Ishikawa (cell line): ENCODE measurements around the gene CES2.
A peak's percentile ranks its signal among the peaks of the same experiment; 100 is the strongest.

Experiments used
- CEBPB ChIP-seq: IDR thresholded peaks from 2 replicates; pipeline ENCODE4 v1.6.1; 2012
- CREB1 ChIP-seq: IDR thresholded peaks from 2 replicates; pipeline ENCODE4 v1.6.1; 2012; ENCODE audit warnings: low read depth
- EGR1 ChIP-seq: IDR thresholded peaks from 2 replicates; pipeline ENCODE4 v1.6.1; 2012
- EP300 ChIP-seq: IDR thresholded peaks from 2 replicates; pipeline ENCODE4 v1.6.1; 2012; ENCODE audit warnings: borderline replicate concordance
- FOXM1 ChIP-seq: IDR thresholded peaks from 2 replicates; pipeline ENCODE4 v1.6.1; 2012; ENCODE audit warnings: low read depth, borderline replicate concordance
- NFIC ChIP-seq: IDR thresholded peaks from 2 replicates; pipeline ENCODE4 v1.6.1; 2012
- RAD21 ChIP-seq: IDR thresholded peaks from 2 replicates; pipeline ENCODE4 v1.6.1; 2012; ENCODE audit warnings: low read depth
- TAF1 ChIP-seq: IDR thresholded peaks from 2 replicates; pipeline ENCODE4 v1.6.1; 2012; ENCODE audit warnings: low read depth, mild to moderate bottlenecking
- TCF12 ChIP-seq: IDR thresholded peaks from 2 replicates; pipeline ENCODE4 v1.6.1; 2012; ENCODE audit warnings: low read depth
- TEAD4 ChIP-seq: IDR thresholded peaks from 2 replicates; pipeline ENCODE4 v1.6.1; 2012
- YY1 ChIP-seq: IDR thresholded peaks from 2 replicates; pipeline ENCODE4 v1.6.1; 2012; ENCODE audit warnings: low read depth
- ZBTB7A ChIP-seq: IDR thresholded peaks from 2 replicates; pipeline ENCODE4 v1.6.1; 2012; ENCODE audit warnings: low read depth
- TF ChIP-seq, protein P1 (sequence below): IDR thresholded peaks from 2 replicates; pipeline ENCODE4 v1.6.1; 2012; ENCODE audit warnings: low read depth, mild to moderate bottlenecking
- TF ChIP-seq, protein P2 (sequence below): IDR thresholded peaks from 2 replicates; pipeline ENCODE4 v1.6.1; 2012
- TF ChIP-seq, protein P3 (sequence below): IDR thresholded peaks from 2 replicates; pipeline ENCODE4 v1.6.1; 2012

The CES2 gene

DNA sequence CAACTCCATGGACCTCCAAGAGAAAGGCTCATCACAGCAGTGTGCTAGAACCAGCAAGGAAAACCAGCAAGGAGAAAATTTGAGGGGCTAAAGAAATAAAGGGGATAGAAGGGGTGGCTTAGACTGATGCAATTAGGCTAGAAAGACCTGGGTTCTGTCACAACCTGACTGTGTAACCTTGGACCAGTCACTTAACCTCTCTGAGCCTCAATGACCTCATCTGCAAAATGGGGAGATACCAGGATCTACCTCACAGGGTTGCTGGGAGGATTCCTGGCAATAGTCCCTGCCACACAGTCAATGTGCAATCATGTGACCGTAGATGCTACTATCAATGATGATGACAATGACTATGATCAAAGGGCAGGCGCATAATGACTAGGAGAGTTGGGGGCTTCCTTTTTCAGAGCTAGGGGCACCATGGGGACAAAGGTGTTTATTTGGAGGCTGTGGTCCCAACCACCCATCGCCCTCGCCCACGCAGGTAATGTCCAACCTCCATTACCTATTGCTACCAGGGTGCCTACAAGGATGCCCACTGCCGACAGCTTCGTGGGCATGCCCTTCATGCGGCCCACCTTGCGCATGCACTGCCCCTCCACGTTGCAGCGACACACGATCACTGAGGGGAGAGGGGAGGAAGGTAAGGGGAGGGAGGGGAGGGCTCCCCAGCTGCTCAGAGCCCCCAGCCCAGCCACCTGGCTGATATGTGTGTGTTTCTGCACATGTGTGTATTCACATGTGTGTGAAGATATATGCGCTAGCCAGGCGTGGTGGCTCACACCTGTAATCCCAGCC lies 26.4 kb upstream of the CES2 start:
- TF ChIP-seq RAD21 (no peak), CREB1 (no peak), TEAD4 (no peak), FOXM1 (no peak), EP300 (no peak), TAF1 (no peak), ZBTB7A (no peak), YY1 (no peak), CEBPB (no peak), EGR1 (no peak)
- TF ChIP-seq, protein P1, sequence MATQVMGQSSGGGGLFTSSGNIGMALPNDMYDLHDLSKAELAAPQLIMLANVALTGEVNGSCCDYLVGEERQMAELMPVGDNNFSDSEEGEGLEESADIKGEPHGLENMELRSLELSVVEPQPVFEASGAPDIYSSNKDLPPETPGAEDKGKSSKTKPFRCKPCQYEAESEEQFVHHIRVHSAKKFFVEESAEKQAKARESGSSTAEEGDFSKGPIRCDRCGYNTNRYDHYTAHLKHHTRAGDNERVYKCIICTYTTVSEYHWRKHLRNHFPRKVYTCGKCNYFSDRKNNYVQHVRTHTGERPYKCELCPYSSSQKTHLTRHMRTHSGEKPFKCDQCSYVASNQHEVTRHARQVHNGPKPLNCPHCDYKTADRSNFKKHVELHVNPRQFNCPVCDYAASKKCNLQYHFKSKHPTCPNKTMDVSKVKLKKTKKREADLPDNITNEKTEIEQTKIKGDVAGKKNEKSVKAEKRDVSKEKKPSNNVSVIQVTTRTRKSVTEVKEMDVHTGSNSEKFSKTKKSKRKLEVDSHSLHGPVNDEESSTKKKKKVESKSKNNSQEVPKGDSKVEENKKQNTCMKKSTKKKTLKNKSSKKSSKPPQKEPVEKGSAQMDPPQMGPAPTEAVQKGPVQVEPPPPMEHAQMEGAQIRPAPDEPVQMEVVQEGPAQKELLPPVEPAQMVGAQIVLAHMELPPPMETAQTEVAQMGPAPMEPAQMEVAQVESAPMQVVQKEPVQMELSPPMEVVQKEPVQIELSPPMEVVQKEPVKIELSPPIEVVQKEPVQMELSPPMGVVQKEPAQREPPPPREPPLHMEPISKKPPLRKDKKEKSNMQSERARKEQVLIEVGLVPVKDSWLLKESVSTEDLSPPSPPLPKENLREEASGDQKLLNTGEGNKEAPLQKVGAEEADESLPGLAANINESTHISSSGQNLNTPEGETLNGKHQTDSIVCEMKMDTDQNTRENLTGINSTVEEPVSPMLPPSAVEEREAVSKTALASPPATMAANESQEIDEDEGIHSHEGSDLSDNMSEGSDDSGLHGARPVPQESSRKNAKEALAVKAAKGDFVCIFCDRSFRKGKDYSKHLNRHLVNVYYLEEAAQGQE, result no peak
- TF ChIP-seq, protein P2, sequence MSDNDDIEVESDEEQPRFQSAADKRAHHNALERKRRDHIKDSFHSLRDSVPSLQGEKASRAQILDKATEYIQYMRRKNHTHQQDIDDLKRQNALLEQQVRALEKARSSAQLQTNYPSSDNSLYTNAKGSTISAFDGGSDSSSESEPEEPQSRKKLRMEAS, result no peak

DNA sequence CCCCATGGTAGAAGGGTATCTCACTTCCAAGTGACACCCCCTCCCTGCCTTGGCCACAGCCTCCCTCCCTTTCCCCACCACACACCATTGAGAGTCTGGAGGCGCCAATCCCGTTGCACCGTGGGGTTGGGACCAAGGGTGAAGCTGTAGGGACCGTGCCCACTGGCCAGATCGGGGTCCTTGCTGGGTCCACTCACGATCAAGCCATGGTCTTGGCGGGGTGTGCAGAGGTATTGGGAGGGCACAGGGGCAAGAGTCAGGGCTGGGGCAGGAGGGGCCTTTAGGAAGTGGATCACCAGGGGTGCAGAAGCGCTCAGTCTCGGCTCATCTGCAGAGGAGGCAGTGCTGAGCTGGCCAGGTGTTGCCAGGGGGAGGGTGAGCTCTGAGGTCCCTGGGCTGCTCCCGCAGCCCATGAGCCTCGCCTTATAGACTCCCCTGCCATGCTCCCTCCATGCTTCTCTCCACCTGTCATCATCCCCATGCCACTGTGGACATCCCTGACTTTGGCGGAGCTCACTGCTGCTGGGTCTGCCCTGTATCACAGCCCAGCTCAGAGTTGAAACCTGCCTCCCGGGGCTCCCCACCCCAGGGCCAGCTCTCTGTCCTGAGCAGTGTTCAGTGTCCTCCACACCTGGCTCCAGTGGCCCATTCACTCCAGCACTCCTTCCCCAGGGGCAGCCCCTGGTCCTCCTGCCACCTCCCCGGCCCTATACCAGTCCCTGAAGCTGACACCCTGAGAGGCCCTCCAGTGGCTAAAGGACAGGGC lies 25.0 kb upstream of the CES2 start:
- TF ChIP-seq CEBPB (no peak), EGR1 (no peak), FOXM1 (no peak), ZBTB7A (no peak), CREB1 (no peak), TCF12 (no peak)
- TF ChIP-seq, protein P3, sequence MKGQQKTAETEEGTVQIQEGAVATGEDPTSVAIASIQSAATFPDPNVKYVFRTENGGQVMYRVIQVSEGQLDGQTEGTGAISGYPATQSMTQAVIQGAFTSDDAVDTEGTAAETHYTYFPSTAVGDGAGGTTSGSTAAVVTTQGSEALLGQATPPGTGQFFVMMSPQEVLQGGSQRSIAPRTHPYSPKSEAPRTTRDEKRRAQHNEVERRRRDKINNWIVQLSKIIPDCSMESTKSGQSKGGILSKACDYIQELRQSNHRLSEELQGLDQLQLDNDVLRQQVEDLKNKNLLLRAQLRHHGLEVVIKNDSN, result no peak

DNA sequence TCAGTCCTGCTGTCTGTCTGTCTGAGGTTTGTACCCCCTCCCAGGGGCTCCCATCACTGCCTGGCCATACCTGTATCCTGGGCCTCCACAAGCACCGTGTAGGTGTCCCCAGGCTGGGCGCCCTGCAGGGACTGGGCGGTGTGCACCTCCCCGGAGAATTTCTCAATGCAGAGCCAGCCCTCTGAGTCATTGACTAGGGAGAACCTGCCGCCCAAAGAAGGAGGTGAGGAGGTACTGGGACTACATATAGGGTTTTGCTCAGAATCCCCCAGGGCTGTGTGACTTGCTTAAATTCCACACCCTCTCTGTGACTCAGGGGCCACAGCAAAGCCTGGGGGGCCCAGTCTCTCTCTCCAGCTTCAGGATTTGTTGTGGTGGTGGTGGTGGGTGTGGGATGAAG lies 24.2 kb upstream of the CES2 start:
- 0 out of 2 replicates have a peak, but pooled peaks have one; percentile 22 for TF ChIP-seq CEBPB
- no peak for TF ChIP-seq EGR1

- TF ChIP-seq TEAD4, result no peak
- TF ChIP-seq ZBTB7A, result no peak
- TF ChIP-seq TAF1, result no peak
- TF ChIP-seq, protein P1, result no peak
- no peak for TF ChIP-seq CEBPB
- TF ChIP-seq NFIC, result no peak
- TF ChIP-seq EP300, result no peak
- no peak for TF ChIP-seq FOXM1
- TF ChIP-seq RAD21, result no peak
- TF ChIP-seq, protein P3, result no peak
- no peak for TF ChIP-seq CREB1
- no peak for TF ChIP-seq EGR1
- no peak for TF ChIP-seq YY1
- no peak for TF ChIP-seq TCF12
- TF ChIP-seq, protein P2, result no peak
Measured at GRCh38 chr16:66911801-66912200, 23.5 kb upstream of the CES2 start.

- TF ChIP-seq YY1 (no peak), NFIC (no peak), EGR1 (no peak), EP300 (no peak), TCF12 (no peak), CREB1 (no peak), CEBPB (no peak), RAD21 (no peak), ZBTB7A (0 out of 2 replicates have a peak, but pooled peaks have one; percentile 34), TEAD4 (no peak), FOXM1 (no peak), TAF1 (no peak)
- TF ChIP-seq, protein P1, result peak; percentile 73
- TF ChIP-seq, protein P2, result no peak
- TF ChIP-seq, protein P3, result no peak
Measured at GRCh38 chr16:66913081-66913480, 22.2 kb upstream of the CES2 start.
